Measurements from ENCODE around the gene CCDC137. TPM values are rescaled to one million over a fixed set of nuclear protein-coding genes. Genes with fewer than 3 reads are reported as not detected.

Gene CCDC137
- total RNA-seq, 1 donor from 2014 or later: 11.9 TPM

DNA sequence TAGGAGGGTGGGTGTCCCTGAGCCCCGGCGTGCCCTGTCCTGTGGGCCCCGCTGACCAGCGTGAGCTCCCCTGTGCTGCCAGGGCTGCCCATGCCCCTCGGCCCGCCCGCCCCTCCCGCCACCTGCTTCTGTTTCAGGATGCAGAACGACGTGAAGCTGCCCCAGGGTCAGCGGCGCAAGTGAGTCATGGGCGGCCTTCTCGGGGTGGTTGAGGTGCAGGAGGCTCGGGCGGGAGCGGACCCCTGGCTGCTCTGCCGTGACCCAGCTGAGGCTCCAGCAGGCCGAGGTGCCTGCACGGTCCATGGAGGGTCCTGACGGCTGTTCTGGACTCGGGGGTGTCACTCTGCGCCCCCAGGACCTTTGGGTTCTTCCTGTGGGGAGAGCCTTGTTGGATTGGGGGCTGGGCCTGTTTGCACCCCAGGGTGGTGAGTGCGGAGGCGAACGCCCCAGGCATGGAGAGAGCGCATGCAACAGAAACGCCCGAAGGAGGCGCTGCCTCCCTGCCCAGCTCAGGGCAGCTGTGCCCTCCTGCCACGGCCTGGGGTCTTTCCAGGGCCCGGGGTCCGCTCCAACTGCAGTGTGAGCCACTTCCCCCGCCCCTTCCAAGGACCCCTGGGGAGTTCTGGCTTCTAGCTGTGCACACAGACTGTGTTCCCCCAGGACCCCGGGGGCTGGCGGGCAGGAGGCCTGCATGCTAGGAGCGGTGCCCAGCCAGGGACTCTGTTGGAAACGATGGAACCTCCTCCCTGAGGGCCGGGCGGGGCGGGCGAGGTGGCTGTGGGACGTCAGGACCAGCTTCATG, 49.5 kb downstream of the CCDC137 start:
- no peak for DNase-seq (ENCODE audit: low read depth)

DNA sequence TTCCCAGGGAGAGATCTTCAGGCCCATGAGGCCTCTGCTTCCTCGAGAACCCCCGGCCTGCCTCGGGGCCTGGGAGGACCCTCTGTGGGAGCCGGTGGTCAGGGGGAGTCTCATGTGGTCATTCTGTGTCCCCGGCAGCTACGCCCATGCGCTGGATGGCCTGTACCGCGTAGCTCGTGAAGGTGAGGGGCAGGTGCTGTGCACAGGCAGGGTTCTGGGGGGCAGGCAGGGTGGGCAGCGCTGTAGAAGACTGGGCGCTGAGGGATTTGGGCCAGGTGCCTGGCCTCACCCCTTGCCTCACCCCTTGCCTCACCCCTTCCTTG, 50.1 kb downstream of the CCDC137 start:
- DNase-seq (ENCODE audit: low read depth): no peak

DNA sequence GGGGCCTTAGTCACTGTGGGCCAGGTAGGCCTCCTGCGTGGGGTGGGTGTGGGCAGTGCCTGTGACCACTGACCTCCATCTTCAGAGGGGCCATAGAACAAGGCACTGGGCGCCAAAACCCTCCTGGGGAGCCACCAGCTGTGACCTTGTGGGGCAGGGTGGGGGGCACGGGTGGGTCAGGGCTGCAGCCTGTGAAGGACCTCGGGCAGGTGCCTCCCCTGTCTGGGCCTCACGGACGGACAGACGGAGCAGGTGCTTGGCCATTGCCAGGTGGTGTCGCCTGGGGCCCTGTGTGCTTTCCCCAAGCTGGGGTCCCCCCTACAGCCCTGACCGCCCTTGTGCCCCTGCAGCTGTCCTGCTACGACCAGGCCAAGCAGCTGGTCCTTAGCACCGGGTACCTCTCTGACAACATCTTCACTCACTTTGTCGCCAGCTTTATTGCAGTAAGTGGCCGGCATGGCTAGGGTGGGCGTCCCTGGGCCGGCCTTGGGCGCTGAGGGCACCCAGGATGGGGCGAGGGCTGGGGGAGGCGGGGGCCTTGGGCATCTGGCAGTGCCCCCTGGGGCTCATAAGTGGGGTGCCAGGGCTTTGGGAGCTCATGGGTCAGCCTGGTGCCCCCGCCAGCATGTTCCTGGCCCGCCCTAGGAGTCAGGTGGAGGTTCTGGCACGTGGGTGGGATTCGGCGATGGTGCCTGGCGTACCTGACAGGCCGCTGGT, 50.7 kb downstream of the CCDC137 start:
- no peak for DNase-seq (ENCODE audit: low read depth)

- DNase-seq (ENCODE audit: low read depth): no peak
Observed at GRCh38 chr17:81717766-81718089, 51.2 kb downstream of the CCDC137 start.

GRCh38 chr17:81719410-81720266, 53.1 kb downstream of the CCDC137 start:
- DNase-seq (ENCODE audit: low read depth): no peak

DNA sequence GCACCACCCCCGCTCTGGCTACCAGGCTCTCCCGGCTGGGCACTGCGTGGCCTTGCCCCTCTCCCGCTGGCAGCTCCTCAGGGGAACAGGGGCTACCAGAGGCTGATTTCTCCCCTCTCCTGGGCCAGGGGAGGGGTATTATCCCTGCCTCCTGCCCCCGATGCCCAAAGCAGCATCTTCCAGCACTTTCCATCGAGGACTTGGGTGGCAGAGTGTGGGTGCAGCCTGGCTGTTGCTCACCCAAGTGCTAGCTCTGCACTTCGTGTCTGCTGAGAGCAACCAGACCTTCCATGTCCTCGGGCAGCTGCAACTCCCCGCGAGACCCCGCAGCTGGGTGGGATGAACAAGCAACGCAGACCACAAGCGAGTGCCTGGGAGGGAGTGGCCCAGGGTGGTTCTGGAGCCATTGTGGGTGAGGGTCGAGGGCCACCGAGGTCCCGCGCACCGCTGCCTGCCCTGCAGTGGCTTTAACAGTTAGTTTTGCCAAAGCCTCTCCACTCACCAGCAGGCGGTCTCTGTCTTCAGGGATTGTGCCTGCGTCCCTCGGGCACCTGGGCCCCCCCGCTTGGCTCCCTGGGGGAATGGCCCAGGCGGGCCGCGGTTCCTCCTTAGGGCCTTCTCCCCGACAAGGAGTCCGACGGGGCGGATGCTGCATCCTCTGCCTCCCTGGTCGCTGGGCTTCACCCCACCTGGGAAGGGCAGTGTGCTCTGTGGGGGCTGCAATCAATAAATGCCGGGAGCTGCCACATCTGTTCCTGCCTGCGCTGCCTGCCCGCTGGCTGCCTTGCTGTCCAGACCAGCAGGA, 53.9 kb downstream of the CCDC137 start:
- DNase-seq (ENCODE audit: low read depth): no peak

DNA sequence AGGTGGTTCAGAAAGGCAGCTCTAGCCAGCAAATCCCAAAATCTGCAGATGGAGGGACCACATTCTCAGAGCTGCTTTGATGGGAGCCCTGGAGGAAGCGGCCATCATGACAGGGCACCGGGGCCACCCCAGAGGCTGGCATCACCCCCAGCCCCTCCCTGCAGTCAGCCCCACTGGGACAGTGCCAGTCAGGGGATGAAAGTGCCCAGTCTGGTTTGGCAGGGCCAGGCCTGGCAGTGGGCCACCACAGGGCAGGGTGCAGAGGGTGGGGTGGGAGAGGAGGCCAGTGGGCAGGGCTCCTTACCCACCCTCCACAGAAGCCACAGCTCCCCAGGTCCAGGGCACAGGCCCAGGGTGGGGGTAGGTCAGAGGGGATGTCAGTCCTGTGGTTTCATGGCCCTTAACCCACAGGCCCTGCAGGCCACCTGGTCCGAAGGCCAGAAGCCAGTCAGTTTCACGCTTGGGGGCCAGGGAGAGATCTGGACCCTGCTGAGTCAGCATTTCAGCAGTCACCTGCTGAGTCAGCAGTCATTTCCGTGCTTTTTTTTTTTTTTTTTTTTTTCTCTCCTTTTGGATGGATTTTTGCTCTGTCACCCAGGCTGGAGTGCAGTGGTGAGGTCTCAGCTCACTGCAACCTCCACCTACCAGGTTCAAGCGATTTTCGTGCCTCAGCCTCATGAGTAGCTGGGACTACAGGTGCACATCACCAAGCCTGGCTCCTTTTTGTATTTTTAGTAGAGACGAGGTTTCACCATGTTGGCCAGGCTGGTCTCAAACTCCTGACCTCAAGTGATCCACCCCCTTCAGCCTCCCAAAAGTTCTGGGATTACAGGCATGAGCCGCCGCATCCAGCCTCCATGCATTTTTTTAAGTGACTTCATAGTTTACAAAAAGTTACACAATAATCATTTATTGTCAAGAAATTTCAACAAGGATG, 55.9 kb downstream of the CCDC137 start:
- peak; percentile 58 for DNase-seq (ENCODE audit: low read depth)

Other genes with a start within 250 kb of the CCDC137 start
- gene ACTG1, start 153.9 kb upstream of the CCDC137 start, total RNA-seq: 4,821 and 6,713 TPM in 2 replicates
- gene FSCN2, start 138.4 kb upstream of the CCDC137 start, total RNA-seq: 3.1 and 4.7 TPM in 2 replicates
- gene FAAP100, start 114.4 kb upstream of the CCDC137 start, total RNA-seq: 13.2 and 22.2 TPM in 2 replicates
- 72.9 and 84.6 TPM in 2 replicates for gene NPLOC4, start 29.6 kb upstream of the CCDC137 start, total RNA-seq
- 0.87 and 2.3 TPM in 2 replicates for gene TSPAN10, start 29.5 kb upstream of the CCDC137 start, total RNA-seq
- not detected in 2 replicates for gene PDE6G, start 10.2 kb upstream of the CCDC137 start, total RNA-seq
- 22.6 and 34.6 TPM in 2 replicates for gene OXLD1, start 132 bp upstream of the CCDC137 start, total RNA-seq
- gene ARL16, start 17.1 kb downstream of the CCDC137 start, total RNA-seq: 21.7 and 44.1 TPM in 2 replicates
- 104 and 110 TPM in 2 replicates for gene HGS, start 17.3 kb downstream of the CCDC137 start, total RNA-seq
- 8.9 and 10.4 TPM in 2 replicates for gene MRPL12, start 36.6 kb downstream of the CCDC137 start, total RNA-seq
- 35.7 and 61.8 TPM in 2 replicates for gene SLC25A10, start 45.5 kb downstream of the CCDC137 start, total RNA-seq
- gene GCGR, start 137.4 kb downstream of the CCDC137 start, total RNA-seq: not detected in 2 replicates
- gene MCRIP1, start 166.6 kb downstream of the CCDC137 start, total RNA-seq: 55.0 and 101 TPM in 2 replicates
- not detected in 2 replicates for gene PPP1R27, start 168.3 kb downstream of the CCDC137 start, total RNA-seq
- 1,064 and 1,065 TPM in 2 replicates for gene P4HB, start 193.8 kb downstream of the CCDC137 start, total RNA-seq
- gene ARHGDIA, start 204.6 kb downstream of the CCDC137 start, total RNA-seq: 161 and 237 TPM in 2 replicates
- 46.8 and 109 TPM in 2 replicates for gene ALYREF, start 224.8 kb downstream of the CCDC137 start, total RNA-seq
- gene ANAPC11, start 225.0 kb downstream of the CCDC137 start, total RNA-seq: 77.3 and 104 TPM in 2 replicates
- gene NPB, start 235.5 kb downstream of the CCDC137 start, total RNA-seq: 0.25 and 3.3 TPM in 2 replicates
- 18.6 and 47.2 TPM in 2 replicates for gene PCYT2, start 244.7 kb downstream of the CCDC137 start, total RNA-seq